Upper lobe of left lung (tissue), 6 donors: ENCODE measurements around the gene CDT1. TPM values are rescaled to one million over a fixed set of nuclear protein-coding genes. Genes with fewer than 3 reads are reported as not detected.

Source experiments
- ATAC-seq, 2 donors: fragments of 200-7000 bp; cut with Tn5 transposase; one replicate each; pipeline ENCODE4 v1.9.1; 2022; ENCODE audit warnings: mild to moderate bottlenecking in 2 of 2, moderate library complexity in 2 of 2; ENCODE audit not compliant: low FRiP score in 2 of 2
- DNase-seq, 2 donors: peaks; one replicate each; pipeline ENCODE4 v3.0.0-alpha.2; 2019 to 2020
- H3K27ac ChIP-seq, 4 donors: fragments of 200-600 bp; sonication (generic); one replicate each; pipeline ENCODE4 v1.5.1; 2016 to 2019
- H3K27me3 ChIP-seq, 4 donors: fragments of 200-600 bp; sonication (generic); one replicate each; pipeline ENCODE4 v1.5.1; 2017 to 2019
- H3K36me3 ChIP-seq, 4 donors: fragments of 200-600 bp; sonication (generic); one replicate each; pipeline ENCODE4 v1.5.1; 2016 to 2019
- H3K4me1 ChIP-seq, 4 donors: fragments of 200-600 bp; sonication (generic); one replicate each; pipeline ENCODE4 v1.5.1; 2018 to 2019
- H3K4me3 ChIP-seq, 4 donors: fragments of 200-600 bp; sonication (generic); one replicate each; pipeline ENCODE4 v1.5.1; 2017 to 2019; ENCODE audit warnings: mild to moderate bottlenecking in 2 of 4, moderate library complexity in 1 of 4
- H3K9me3 ChIP-seq, 4 donors: fragments of 200-600 bp; sonication (generic); one replicate each; pipeline ENCODE4 v1.5.1; 2018 to 2019
- EP300 ChIP-seq, 4 donors: sonication (generic); formaldehyde crosslinking; IDR thresholded peaks; one replicate each; pipeline ENCODE4 v1.5.1; 2017; ENCODE audit warnings: antibody characterized with exemption in 4 of 4, control low read depth in 2 of 4
- POLR2A ChIP-seq, 4 donors: fragments of 450-650 bp; IDR thresholded peaks; one replicate each; pipeline ENCODE4 v1.5.1; 2016 to 2017; ENCODE audit warnings: antibody characterized with exemption in 4 of 4, mild to moderate bottlenecking in 2 of 4
- POLR2AphosphoS5 ChIP-seq, 2 donors: sonication (generic); formaldehyde crosslinking; IDR thresholded peaks; one replicate each; pipeline ENCODE4 v1.5.1; 2017; ENCODE audit warnings: antibody characterized with exemption in 2 of 2
- WGBS, 2 donors: methylation state at CpG; one replicate each; pipeline ENCODE4 v1.1.5; 2017 to 2018; 5-methylcytosine and 5-hydroxymethylcytosine counted together
- total RNA-seq, 6 donors: library from RNA; depleted of rRNA in 4 of 6; stranded (reverse); fragments of >200 nt in 4 of 6; gene quantifications; one replicate each; pipeline versions ENCODE4 v1.1.0 to v1.2.1, GENCODE V29; 2016 to 2021
- TF ChIP-seq, protein P1 (sequence below), 6 experiments: fragments of 450-650 bp in 4 of 6; fragments of 200-600 bp in 2 of 6; sonication (generic) in 2 of 6; IDR thresholded peaks; one replicate each; pipeline ENCODE4 v1.5.1; 2016 to 2019; ENCODE audit warnings: antibody characterized with exemption in 6 of 6
- donor health status: DM: no; HTN: no; CAD: no; lungs with moderate emphysema.
- donor health status: DM: no; HTN: yes; CAD: no; lungs with severe emphysema.

The CDT1 gene
- total RNA-seq, 6 donors from 2014 or later = 2.3 to 4.7 (median 3.5) TPM; not detected in 1

DNA sequence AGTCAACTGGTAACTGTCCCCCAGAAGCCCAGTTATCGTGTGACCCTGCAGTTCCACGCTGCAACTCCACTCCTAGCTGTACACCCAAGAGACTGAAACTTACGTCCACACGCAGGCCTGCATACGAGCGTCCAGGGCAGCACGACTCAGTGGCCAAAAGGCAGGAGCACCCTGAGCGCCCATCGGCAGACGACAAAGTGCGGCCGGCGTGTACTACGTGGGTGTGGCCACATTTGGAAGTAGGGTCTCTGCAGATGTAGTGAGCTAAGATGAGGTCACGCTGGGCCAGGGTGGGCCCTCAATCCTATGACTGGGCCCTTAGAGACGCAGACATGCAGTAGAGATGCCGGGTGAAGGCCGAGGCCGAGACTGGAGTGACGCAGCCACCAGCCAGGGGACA is 39.7 kb downstream of the CDT1 start:
- no peak for TF ChIP-seq POLR2AphosphoS5 (IDR thresholded peaks at IDR 0.05)
- TF ChIP-seq, protein P1, sequence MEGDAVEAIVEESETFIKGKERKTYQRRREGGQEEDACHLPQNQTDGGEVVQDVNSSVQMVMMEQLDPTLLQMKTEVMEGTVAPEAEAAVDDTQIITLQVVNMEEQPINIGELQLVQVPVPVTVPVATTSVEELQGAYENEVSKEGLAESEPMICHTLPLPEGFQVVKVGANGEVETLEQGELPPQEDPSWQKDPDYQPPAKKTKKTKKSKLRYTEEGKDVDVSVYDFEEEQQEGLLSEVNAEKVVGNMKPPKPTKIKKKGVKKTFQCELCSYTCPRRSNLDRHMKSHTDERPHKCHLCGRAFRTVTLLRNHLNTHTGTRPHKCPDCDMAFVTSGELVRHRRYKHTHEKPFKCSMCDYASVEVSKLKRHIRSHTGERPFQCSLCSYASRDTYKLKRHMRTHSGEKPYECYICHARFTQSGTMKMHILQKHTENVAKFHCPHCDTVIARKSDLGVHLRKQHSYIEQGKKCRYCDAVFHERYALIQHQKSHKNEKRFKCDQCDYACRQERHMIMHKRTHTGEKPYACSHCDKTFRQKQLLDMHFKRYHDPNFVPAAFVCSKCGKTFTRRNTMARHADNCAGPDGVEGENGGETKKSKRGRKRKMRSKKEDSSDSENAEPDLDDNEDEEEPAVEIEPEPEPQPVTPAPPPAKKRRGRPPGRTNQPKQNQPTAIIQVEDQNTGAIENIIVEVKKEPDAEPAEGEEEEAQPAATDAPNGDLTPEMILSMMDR (IDR thresholded peaks at IDR 0.05) = no peak
- TF ChIP-seq POLR2A (IDR thresholded peaks at IDR 0.05) = no peak
- TF ChIP-seq EP300 (IDR thresholded peaks at IDR 0.05) = no peak
- WGBS, 2 donors = 95 to 96% methylated on average over 12 to 20 of the region's 20 CpGs
- Histone ChIP-seq H3K4me1 (no peaks in the 10 kb centered on the region), H3K27me3 (no peaks in the 10 kb centered on the region), H3K27ac (no peak overlapping the region), H3K4me3 (no peak overlapping the region), H3K36me3 (peaks cover 0 to 60% (median 34%) of the 10 kb centered on the region in 4 donors), H3K9me3 (no peaks in the 10 kb centered on the region)
- DNase-seq (peak in 1 of 2 donors; percentile 68), ATAC-seq (no peak)

DNA sequence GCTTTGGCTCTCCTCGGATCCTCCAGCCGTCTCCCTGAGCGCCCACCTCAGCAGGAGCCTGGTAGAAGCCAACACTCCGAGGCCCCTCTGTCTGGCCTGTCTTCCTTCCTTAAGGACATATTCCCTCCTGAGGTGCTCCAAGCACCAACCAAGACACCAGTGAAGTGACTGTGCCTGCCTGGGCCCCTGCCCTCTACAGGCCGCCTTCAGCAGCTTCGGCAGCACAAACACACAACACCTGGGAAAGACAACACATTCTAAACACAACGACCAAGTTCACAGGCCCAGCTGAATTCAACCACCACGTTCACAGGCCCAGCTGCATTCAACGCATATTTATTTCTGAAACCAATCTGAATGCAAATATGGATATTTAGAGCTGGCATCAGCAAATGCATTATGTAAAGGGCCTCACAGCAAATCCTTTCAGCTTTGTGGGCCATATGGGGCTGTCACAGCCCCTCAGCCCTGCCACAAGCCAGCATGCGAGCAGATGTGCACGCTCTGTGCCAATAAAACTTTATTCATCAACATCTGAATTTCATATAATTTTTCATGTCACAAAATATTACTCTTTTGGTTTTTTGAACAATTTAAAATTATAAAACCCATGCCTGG is 40.9 kb downstream of the CDT1 start:
- Histone ChIP-seq H3K36me3 (peaks cover 0 to 47% (median 28%) of the 10 kb centered on the region in 4 donors), H3K27me3 (no peaks in the 10 kb centered on the region), H3K27ac (no peak overlapping the region), H3K4me1 (no peaks in the 10 kb centered on the region), H3K4me3 (no peak overlapping the region), H3K9me3 (no peaks in the 10 kb centered on the region)
- no peak for ATAC-seq
- TF ChIP-seq POLR2A (IDR thresholded peaks at IDR 0.05) (no peak), POLR2AphosphoS5 (IDR thresholded peaks at IDR 0.05) (no peak)
- WGBS, 2 donors = 75 to 80% methylated on average over 7 to 11 of the region's 11 CpGs
- no peak for DNase-seq

DNA sequence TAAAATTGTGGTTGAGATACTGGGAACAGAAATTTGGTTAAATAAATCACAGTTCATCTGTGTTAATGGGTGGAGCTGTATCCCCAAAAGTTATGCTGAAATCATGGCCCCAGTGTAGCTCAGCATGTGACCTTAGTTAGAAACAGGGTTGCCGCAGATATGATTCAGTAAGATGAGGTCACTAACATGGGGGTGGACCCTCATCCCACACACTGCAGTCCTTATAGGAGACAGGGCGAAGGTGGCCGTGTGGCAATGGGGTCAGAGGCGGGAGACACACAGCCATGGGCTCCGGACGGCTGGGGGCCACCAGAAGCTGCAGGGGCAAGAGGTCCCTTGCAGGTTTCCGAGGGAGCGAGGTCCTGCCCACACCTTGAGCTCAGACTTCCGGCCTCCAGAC is 42.5 kb downstream of the CDT1 start:
- peaks cover 0 to 41% (median 27%) of the 10 kb centered on the region in 4 donors for H3K36me3 ChIP-seq
- no peaks in the 10 kb centered on the region for H3K27me3 ChIP-seq
- H3K27ac ChIP-seq = no peak overlapping the region
- peak in 1 of 2 donors; percentile 52 for DNase-seq
- TF ChIP-seq POLR2AphosphoS5 (IDR thresholded peaks at IDR 0.05) = no peak
- TF ChIP-seq POLR2A (IDR thresholded peaks at IDR 0.05) = no peak
- TF ChIP-seq, protein P1 (IDR thresholded peaks at IDR 0.05) = no peak
- no peak for TF ChIP-seq EP300 (IDR thresholded peaks at IDR 0.05)
- WGBS, 2 donors = 92 to 97% methylated on average over 9 of the region's 9 CpGs
- no peaks in the 10 kb centered on the region for H3K9me3 ChIP-seq
- H3K4me3 ChIP-seq = no peak overlapping the region
- no peaks in the 10 kb centered on the region for H3K4me1 ChIP-seq
- ATAC-seq = peak in 1 of 2 donors; percentile 50

DNA sequence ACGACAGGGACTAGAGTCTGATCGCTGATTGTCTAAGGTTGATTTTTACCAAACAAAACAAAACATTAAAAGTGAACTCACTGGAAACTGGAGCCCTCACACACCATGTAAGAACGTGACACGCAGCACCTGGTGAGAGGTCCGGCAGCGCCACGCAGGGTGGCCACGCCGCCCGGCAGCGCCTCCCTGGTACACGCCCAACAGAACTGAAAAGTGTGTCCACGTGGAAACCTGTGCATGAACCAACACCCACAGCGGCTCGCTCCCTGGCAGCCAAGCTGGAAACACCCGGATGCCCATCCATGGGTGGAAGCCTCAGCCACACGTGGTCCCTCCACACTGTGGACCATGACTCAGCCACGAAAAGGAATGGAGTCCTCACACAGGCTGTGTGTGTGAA is 44.1 kb downstream of the CDT1 start:
- H3K27ac ChIP-seq = no peak overlapping the region
- WGBS, 2 donors = 92 to 93% methylated on average over 17 to 18 of the region's 18 CpGs
- no peaks in the 10 kb centered on the region for H3K4me1 ChIP-seq
- DNase-seq (peak in 1 of 2 donors; percentile 74), ATAC-seq (no peak)
- no peaks in the 10 kb centered on the region for H3K9me3 ChIP-seq
- H3K27me3 ChIP-seq = no peaks in the 10 kb centered on the region
- no peak overlapping the region for H3K4me3 ChIP-seq
- H3K36me3 ChIP-seq = peaks cover 0 to 32% (median 23%) of the 10 kb centered on the region in 4 donors
- TF ChIP-seq EP300 (IDR thresholded peaks at IDR 0.05) (no peak), POLR2AphosphoS5 (IDR thresholded peaks at IDR 0.05) (no peak), POLR2A (IDR thresholded peaks at IDR 0.05) (no peak)
- TF ChIP-seq, protein P1 (IDR thresholded peaks at IDR 0.05) = no peak

DNA sequence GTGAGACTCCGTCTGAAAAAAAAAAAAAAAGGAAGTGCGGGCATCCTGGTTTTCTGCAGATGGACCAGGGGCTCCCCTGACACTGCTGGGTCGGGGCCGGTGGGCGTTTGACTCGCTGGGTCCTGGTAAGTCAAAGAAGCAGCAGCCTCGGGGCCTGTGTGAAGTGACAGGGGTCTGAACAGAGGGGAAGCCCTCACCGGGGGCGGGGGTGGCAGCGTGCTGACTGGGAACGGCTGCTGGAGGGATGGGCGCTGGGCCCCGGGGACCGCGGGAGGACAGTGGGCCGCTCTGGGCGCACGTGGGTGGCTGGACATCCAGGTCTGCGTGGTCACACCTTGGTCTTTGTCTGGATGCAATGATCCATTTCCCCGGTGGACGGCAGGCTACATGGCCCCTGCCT is 45.0 kb downstream of the CDT1 start:
- TF ChIP-seq POLR2A (IDR thresholded peaks at IDR 0.05) (no peak), POLR2AphosphoS5 (IDR thresholded peaks at IDR 0.05) (no peak), EP300 (IDR thresholded peaks at IDR 0.05) (no peak)
- TF ChIP-seq, protein P1 (IDR thresholded peaks at IDR 0.05) = no peak
- ATAC-seq = no peak
- 92 to 95% methylated on average over 15 to 18 of the region's 21 CpGs for WGBS, 2 donors
- Histone ChIP-seq H3K4me1 (peaks cover 2 to 4% (median 4%) of the 10 kb centered on the region in 4 donors), H3K27ac (no peak overlapping the region), H3K4me3 (no peak overlapping the region), H3K27me3 (no peaks in the 10 kb centered on the region), H3K9me3 (no peaks in the 10 kb centered on the region), H3K36me3 (peaks cover 0 to 24% (median 18%) of the 10 kb centered on the region in 4 donors)
- DNase-seq = peak in 1 of 2 donors; percentile 68
